Urinary bladder (tissue), 4 donors: Measurements from ENCODE around the gene TMEM135. TPM values are rescaled to one million over a fixed set of nuclear protein-coding genes. Genes with fewer than 3 reads are reported as not detected.
"Not testable (repeated sequence)": the region's sequence is repeated elsewhere in the genome, so short reads cannot be mapped to it uniquely, and the experiment has no call there.

ENCODE experiments used
- DNase-seq: peaks from one replicate; pipeline ENCODE4 v3.0.0-alpha.2; 2015; ENCODE audit errors: extremely low spot score
- H3K27ac ChIP-seq: one replicate; pipeline ENCODE4 v1.5.1; 2013; ENCODE audit warnings: low read depth, mild to moderate bottlenecking, moderate library complexity
- H3K36me3 ChIP-seq: one replicate; pipeline ENCODE4 v1.6.1; 2013; ENCODE audit warnings: mild to moderate bottlenecking, moderate library complexity; ENCODE audit not compliant: insufficient read depth
- H3K4me1 ChIP-seq: one replicate; pipeline ENCODE4 v1.6.1; 2013; ENCODE audit warnings: mild to moderate bottlenecking, moderate library complexity; ENCODE audit not compliant: insufficient read depth
- H3K4me3 ChIP-seq: one replicate; pipeline ENCODE4 v1.5.1; 2013; ENCODE audit warnings: low read depth, low read length
- WGBS: extraction: QIAGEN DNeasy Blood & Tissue Kit; methylation state at CpG from one replicate; pipeline ENCODE4 v1.1.7; 2013; 5-methylcytosine and 5-hydroxymethylcytosine counted together
- polyA plus RNA-seq: library from polyadenylated mRNA; stranded (reverse); fragments of 200-250 nt; gene quantifications from one replicate; pipeline ENCODE4 v1.2.3, GENCODE V29; 2013
- total RNA-seq: library from RNA; depleted of rRNA; stranded (reverse); fragments of >200 nt; gene quantifications from one replicate; pipeline ENCODE4 v1.2.3, GENCODE V29; 2014
- donor health status: healthy with polysubstance abuse.
- donor health status: healthy.

Gene TMEM135
- 61.0 TPM for total RNA-seq
- polyA plus RNA-seq = 6.2 TPM

GRCh38 chr11:87037450-87038234 is at the start of gene TMEM135:
TMEM135 (plus strand) TSS chr11:87037934; CDS start chr11:87038046, 112 bp downstream.
- under 1% methylated on average over 66 of the region's 66 CpGs for WGBS
- Histone ChIP-seq H3K27ac (peak within 1 kb of the TSS; percentile 68), H3K36me3 (no peaks in the 10 kb centered on the region), H3K4me3 (peak within 1 kb of the TSS; percentile 68), H3K4me1 (no peaks in the 10 kb centered on the region)
- peak; percentile 79 for DNase-seq

DNA sequence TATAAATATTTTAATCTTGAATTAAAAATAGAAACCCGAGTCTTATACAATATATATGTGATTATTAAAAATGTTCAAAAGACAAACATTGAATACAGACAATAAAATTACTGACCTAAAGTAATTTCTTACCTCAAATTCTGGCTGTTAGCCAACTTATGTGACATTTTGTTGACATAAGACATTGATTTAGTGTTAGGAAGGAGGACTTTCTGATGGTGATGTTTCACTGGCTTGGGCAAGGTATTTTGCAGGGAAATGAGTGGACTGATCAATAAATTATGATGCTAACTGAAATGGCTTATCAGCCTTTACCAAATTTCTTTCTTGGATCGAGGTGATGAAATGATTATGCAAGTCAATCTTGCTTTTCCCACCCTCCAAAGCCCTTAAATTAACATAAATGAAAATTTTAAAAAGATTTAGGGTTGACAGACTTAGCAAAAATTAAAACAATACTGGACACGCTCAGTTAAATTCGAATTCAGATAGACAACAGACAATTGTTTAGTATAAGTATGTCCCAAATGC is 49.3 kb upstream of the TMEM135 start:
- 85% methylated on average over 4 of the region's 4 CpGs for WGBS
- H3K27ac ChIP-seq = no peak overlapping the region
- DNase-seq = no peak
- no peaks in the 10 kb centered on the region for H3K36me3 ChIP-seq
- H3K4me1 ChIP-seq = no peaks in the 10 kb centered on the region
- H3K4me3 ChIP-seq = no peak overlapping the region

- Histone ChIP-seq H3K4me3 (no peak overlapping the region), H3K27ac (no peak overlapping the region), H3K4me1 (no peaks in the 10 kb centered on the region), H3K36me3 (no peaks in the 10 kb centered on the region)
- no peak for DNase-seq
- WGBS = 9% methylated on average over 1 of the region's 1 CpG
Observed at GRCh38 chr11:86990031-86990430, 47.7 kb upstream of the TMEM135 start.

DNA sequence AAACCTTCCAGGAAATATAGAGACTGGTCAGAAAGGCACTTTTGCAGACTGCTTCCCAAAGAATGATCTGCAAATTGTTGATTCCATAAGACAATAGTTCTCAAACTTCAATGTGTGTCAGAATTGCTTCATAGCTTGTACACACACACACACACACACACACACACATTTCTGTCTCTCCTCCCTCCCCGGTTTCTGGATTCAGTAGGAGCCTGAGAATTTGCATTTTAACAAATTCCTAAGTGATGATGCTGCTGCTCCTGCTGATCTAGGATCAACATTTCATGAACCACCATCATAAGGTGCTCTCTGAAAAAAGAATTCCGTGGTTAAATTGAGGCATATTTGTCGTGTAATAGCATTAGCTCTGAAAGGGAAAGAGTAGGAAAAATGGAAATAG is 47.2 kb upstream of the TMEM135 start:
- Histone ChIP-seq H3K4me1 (no peaks in the 10 kb centered on the region), H3K36me3 (no peaks in the 10 kb centered on the region), H3K27ac (no peak overlapping the region), H3K4me3 (no peak overlapping the region)
- WGBS = 64% methylated on average over 3 of the region's 3 CpGs
- no peak for DNase-seq

DNA sequence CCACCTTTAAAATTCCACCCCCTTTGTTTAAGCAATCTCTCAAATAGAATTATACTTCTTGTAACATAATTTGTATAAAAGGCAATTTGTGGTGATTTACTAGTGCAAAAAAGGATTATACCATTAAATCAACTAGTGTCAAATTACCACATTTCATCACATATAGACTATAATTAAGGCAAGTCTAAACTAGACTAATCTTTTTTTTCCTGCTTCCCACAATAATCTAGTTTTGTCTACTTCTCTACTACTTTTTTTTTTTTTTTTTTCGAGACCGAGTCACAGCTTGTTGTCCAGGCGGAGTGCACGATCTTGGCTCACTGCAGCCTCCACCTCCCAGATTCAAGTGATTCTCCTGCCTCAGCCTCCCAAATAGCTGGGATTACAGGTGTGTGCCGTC is 46.4 kb upstream of the TMEM135 start:
- no peak for DNase-seq
- H3K4me3 ChIP-seq = no peak overlapping the region
- WGBS = 85% methylated on average over 5 of the region's 5 CpGs
- H3K36me3 ChIP-seq = no peaks in the 10 kb centered on the region
- H3K4me1 ChIP-seq = no peaks in the 10 kb centered on the region
- no peak overlapping the region for H3K27ac ChIP-seq

GRCh38 chr11:86992340-86992739 is 45.4 kb upstream of the TMEM135 start:
- WGBS = 96% methylated on average over 4 of the region's 4 CpGs
- not testable (repeated sequence) for H3K36me3 ChIP-seq, H3K4me1 ChIP-seq, DNase-seq, H3K27ac ChIP-seq, H3K4me3 ChIP-seq

DNA sequence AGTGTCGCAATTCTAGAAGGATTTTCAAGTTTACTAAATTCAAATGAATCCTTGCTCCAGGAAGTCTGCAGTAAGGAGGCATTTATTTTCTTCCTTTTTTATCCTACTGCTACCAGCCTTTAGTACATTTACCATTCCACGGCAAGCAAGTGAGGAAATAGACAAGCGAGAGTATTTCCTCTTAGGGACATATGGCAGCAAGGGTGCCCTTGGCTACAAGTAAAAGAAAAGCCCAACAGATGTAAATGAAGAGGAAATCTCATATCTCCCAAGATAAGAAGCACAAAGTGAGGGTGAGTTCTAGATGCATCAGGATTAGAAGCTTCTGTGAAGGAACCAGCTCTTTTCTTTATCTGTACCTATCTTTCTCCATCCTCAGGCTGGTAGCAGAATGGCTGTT is 44.7 kb upstream of the TMEM135 start:
- H3K4me1 ChIP-seq = no peaks in the 10 kb centered on the region
- 82% methylated on average over 3 of the region's 3 CpGs for WGBS
- no peak overlapping the region for H3K4me3 ChIP-seq
- DNase-seq = no peak
- H3K27ac ChIP-seq = no peak overlapping the region
- H3K36me3 ChIP-seq = no peaks in the 10 kb centered on the region

- Histone ChIP-seq H3K36me3 (no peaks in the 10 kb centered on the region), H3K4me3 (no peak overlapping the region), H3K27ac (no peak overlapping the region), H3K4me1 (no peaks in the 10 kb centered on the region)
- 99% methylated on average over 1 of the region's 1 CpG for WGBS
- DNase-seq = no peak
Observed at GRCh38 chr11:86996953-86997570, 40.7 kb upstream of the TMEM135 start.

DNA sequence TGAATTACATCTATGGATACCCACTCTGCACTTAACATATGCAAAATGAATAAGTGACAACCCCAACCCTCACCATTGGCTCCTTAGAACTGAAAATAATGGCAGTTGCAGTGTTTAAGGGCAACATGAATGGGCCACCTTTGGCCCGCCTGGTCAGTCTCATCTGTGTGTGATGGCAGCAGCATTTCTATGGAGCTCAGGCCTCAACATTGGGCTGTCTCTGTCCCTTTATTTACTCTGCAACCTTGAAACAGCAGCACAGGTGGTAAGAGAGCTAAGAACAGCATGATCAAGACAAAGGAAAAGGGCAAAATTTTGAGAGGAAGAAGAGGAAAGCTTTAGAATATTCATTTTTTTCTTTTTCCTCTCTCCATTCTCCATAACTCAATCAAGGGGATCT is 38.3 kb upstream of the TMEM135 start:
- H3K27ac ChIP-seq = no peak overlapping the region
- H3K4me3 ChIP-seq = no peak overlapping the region
- 100% methylated on average over 1 of the region's 1 CpG for WGBS

GRCh38 chr11:86999859-87000753 is 37.6 kb upstream of the TMEM135 start:
- 73% methylated on average over 5 of the region's 5 CpGs for WGBS
- DNase-seq = no peak
- Histone ChIP-seq H3K4me3 (no peak overlapping the region), H3K36me3 (no peaks in the 10 kb centered on the region), H3K27ac (no peak overlapping the region), H3K4me1 (no peaks in the 10 kb centered on the region)

More for the DNA sequence above, 38.3 kb upstream of the TMEM135 start:
- DNase-seq = no peak
- Histone ChIP-seq H3K36me3 (no peaks in the 10 kb centered on the region), H3K4me1 (no peaks in the 10 kb centered on the region)

DNA sequence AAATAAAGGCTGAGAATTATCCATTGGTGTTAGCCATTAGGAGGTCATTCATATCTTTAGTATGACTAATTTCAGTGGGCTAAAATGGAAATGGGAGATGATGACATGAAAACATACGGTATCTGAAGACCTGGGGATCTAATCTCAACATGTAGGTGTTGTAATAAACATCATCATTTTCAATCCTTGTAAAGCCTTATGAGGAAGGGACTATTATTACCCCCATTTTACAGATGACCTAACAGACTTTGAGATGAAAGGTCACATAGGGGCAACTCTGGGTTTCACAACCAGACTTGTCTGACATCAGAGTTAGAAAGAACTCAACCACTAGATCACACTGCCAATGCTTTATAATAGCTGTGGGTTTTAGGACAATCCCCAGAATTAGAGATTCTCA is 34.8 kb upstream of the TMEM135 start:
- Histone ChIP-seq H3K36me3 (no peaks in the 10 kb centered on the region), H3K4me1 (no peaks in the 10 kb centered on the region), H3K27ac (no peak overlapping the region), H3K4me3 (no peak overlapping the region)
- DNase-seq = no peak
- WGBS = 91% methylated on average over 1 of the region's 1 CpG

DNA sequence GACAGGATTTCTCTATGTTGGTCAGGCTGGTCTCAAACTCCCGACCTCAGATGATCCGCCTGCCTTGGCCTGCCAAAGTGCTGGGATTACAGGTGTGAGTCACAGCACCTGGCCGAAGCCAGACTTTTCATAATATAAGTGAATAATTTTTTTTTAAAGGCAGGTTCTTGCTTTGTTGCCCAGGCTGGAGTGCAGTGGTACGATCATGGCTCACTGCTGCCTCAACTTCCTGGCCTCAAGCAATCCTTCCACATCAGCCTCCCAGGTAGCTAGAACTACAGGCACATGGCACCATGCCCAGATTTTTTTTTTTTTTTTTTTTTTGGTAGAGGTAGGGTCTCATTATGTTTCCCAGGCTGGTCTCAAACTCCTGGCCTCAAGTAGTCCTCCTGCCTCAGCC is 33.5 kb upstream of the TMEM135 start:
- H3K4me1 ChIP-seq, DNase-seq, H3K36me3 ChIP-seq, H3K27ac ChIP-seq, H3K4me3 ChIP-seq: not testable (repeated sequence)
- 88% methylated on average over 4 of the region's 4 CpGs for WGBS

GRCh38 chr11:87005569-87005921 is 32.2 kb upstream of the TMEM135 start:
- WGBS = 51% methylated on average over 3 of the region's 3 CpGs
- H3K36me3 ChIP-seq = no peaks in the 10 kb centered on the region
- no peaks in the 10 kb centered on the region for H3K4me1 ChIP-seq
- no peak overlapping the region for H3K4me3 ChIP-seq
- no peak overlapping the region for H3K27ac ChIP-seq
- no peak for DNase-seq
